Activated naive CD4-positive, alpha-beta T cell treated with anti-CD3 and anti-CD28 coated beads for 36 hours (primary cell): ENCODE measurements around the gene NPM3. TPM values are rescaled to one million over a fixed set of nuclear protein-coding genes. Genes with fewer than 3 reads are reported as not detected.
"Not testable (repeated sequence)": the region's sequence is repeated elsewhere in the genome, so short reads cannot be mapped to it uniquely, and the experiment has no call there.

Experiments
- CTCF ChIA-PET: fragments of 350-600 bp; sonication (Branson Sonifier 250); formaldehyde crosslinking; loops from one replicate; lab custom pipeline; 2021; ENCODE audit warnings: antibody characterized with exemption; lab: Charles Lee
- DNase-seq: peaks from one replicate; pipeline ENCODE4 v3.0.0-alpha.2; 2020
- H3K27ac Mint-ChIP-seq: one replicate; pipeline ENCODE4 v1.8.0; 2021; ENCODE audit warnings: mild to moderate bottlenecking, mixed read lengths
- H3K27me3 Mint-ChIP-seq: one replicate; pipeline ENCODE4 v1.8.0; 2021; ENCODE audit warnings: low read depth, mixed read lengths
- H3K36me3 Mint-ChIP-seq: one replicate; pipeline ENCODE4 v1.8.0; 2021; ENCODE audit warnings: low read depth, mixed read lengths
- H3K4me1 Mint-ChIP-seq: one replicate; pipeline ENCODE4 v1.8.0; 2021; ENCODE audit warnings: low read depth, mixed read lengths
- H3K4me3 Mint-ChIP-seq: one replicate; pipeline ENCODE4 v1.8.0; 2021; ENCODE audit warnings: mild to moderate bottlenecking, moderate library complexity, mixed read lengths
- H3K9me3 Mint-ChIP-seq: one replicate; pipeline ENCODE4 v1.8.0; 2021; ENCODE audit warnings: mixed read lengths
- intact Hi-C: fragments of 100-400 bp; cut with micrococcal nuclease; formaldehyde crosslinking; loops from one replicate; pipeline ENCODE4 v1.15.1; 2023
- total RNA-seq, 2 experiments: library from RNA; stranded (reverse); gene quantifications; one replicate each; pipeline ENCODE4 v1.2.3, GENCODE V29; 2021

Gene NPM3
- total RNA-seq, 2 experiments from 2014 or later, result 213 to 230 TPM

DNA sequence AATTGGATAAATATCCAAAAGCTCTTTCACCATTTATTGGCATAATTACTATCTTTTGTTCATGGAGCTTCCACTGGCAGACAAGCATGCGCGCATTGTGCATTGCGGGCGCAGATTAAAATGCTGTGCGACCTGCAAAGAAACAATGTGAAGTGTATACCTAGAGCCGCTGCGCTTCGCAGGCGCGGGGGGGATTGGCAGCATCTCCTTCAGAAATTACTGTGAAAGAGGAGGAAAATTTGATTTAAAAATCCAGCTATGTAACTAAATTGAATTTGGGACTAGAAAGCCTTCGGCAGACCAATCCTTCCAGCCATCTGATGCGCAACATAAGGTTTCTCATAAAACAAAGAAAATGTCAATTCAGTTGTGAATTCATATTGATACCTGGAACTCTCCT, 10.3 kb upstream of the NPM3 start:
- Mint-ChIP-seq H3K4me3 (no peak overlapping the region), H3K27me3 (no peaks in the 10 kb centered on the region), H3K4me1 (peaks cover 8% of the 10 kb centered on the region), H3K36me3 (peaks cover 29% of the 10 kb centered on the region), H3K9me3 (no peaks in the 10 kb centered on the region), H3K27ac (no peak overlapping the region)
- CTCF ChIA-PET, result no interaction called here
- no peak for DNase-seq
- intact Hi-C loops, result no loop called here

DNA sequence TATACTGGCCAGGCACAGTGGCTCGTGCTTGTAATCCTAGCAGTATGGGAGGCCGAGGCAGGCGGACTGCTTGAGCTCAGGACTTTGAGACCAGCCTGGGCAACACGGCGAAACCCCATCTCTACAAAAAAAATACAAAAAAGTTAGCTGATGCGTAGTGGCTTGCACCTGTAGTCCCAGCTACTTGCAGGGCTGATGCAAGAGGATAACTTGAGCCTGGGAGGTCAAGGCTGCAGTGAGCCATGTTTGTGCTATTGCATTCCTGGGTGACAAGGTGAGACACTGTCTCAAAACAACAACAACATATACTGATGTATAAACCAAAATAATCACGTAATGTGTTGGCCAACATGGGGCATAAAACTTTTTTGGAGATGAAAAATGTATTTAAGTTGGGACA, 6.4 kb upstream of the NPM3 start:
- H3K27me3 Mint-ChIP-seq, result no peaks in the 10 kb centered on the region
- CTCF ChIA-PET, result interaction anchor here (1.0 kb wide), 1 partner anchor 12 kb away, joined by 3 read pairs; no protein-coding TSS in a partner anchor
- no peak overlapping the region for H3K27ac Mint-ChIP-seq
- H3K4me1 Mint-ChIP-seq, result peaks cover 10% of the 10 kb centered on the region
- no peak overlapping the region for H3K4me3 Mint-ChIP-seq
- no peaks in the 10 kb centered on the region for H3K9me3 Mint-ChIP-seq
- intact Hi-C loops, result no loop called here
- peaks cover 33% of the 10 kb centered on the region for H3K36me3 Mint-ChIP-seq
- no peak for DNase-seq

DNA sequence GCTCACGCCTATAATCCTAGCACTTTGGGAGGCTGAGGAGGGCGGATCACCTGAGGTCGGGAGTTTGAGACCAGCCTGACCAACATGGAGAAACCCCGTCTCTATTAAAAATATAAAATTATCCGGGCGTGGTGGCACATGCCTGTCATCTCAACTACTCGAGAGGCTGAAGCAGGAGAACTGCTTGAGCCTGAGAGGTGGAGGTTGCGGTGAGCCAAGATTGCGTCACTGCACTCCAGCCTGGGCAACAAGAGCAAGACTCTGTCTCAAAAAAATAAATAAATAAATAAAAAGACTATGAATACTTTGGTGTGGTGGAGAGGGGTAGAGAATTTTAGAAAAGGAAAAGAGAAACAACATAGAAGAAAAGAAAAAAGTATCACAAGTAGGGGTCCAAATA, 6.0 kb upstream of the NPM3 start:
- H3K27me3 Mint-ChIP-seq, H3K9me3 Mint-ChIP-seq, H3K27ac Mint-ChIP-seq, CTCF ChIA-PET, DNase-seq, intact Hi-C loops, H3K4me3 Mint-ChIP-seq: not testable (repeated sequence)
- Mint-ChIP-seq H3K36me3 (peaks cover 31% of the 10 kb centered on the region), H3K4me1 (peaks cover 14% of the 10 kb centered on the region)

DNA sequence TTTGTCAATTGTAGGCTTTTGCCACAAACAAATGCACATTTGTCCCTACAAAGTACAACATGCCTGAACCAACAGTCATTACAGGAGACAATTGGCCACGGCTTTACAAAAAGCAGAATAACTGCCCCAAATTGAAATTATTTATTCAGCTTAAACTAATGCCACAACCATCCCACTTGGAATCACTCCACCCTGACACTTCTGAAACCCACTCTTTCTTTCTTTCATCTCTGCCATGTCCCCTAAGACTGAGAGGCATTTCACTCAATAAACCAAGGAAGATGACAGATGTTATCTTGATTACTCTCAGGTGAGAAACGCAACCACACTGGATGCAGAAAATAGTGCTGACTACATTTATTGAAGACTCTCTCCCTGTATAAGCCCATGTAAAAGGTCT, 2.6 kb upstream of the NPM3 start:
- CTCF ChIA-PET, result interaction anchor here (1.6 kb wide), 1 partner anchor 55 kb away, joined by 5 read pairs; no protein-coding TSS in a partner anchor
- intact Hi-C loops, result no loop called here
- Mint-ChIP-seq H3K27ac (peak overlapping the region; percentile 51), H3K4me3 (no peak overlapping the region), H3K27me3 (no peaks in the 10 kb centered on the region), H3K36me3 (peaks cover 31% of the 10 kb centered on the region), H3K4me1 (peaks cover 39% of the 10 kb centered on the region), H3K9me3 (no peaks in the 10 kb centered on the region)
- no peak for DNase-seq

DNA sequence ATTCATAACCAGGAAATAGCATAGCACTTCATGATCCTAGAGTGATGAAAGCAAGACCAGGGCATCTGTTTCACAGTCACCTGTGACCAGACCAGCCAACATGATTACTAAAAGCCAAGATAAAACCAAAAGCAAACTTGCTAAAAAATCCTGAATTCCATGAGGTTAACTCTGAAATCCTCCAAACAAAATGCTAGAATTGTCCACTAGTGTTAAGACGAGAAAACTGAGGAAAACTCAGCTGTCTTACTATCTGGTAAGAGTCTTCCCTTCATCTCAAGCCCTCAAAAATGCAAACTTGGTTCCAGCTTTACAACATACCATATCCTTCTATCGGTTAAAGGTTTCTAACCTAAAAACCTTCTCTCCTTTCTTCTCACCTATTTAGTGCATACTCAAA, 1.3 kb upstream of the NPM3 start:
- CTCF ChIA-PET, result interaction anchor here (0.5 to 5.1 kb wide), 9 partner anchors 17 to 570 kb away, joined by 3 to 91 read pairs (median 5); no protein-coding TSS in a partner anchor
- intact Hi-C loops, result loop anchor here (5.0 kb wide), 1 partner anchor 432 kb away; the partner anchor contains the start of gene BTRC
- H3K27ac Mint-ChIP-seq, result peak overlapping the region; percentile 97
- H3K9me3 Mint-ChIP-seq, result no peaks in the 10 kb centered on the region
- H3K36me3 Mint-ChIP-seq, result peaks cover 33% of the 10 kb centered on the region
- no peak for DNase-seq
- peak overlapping the region; percentile 100 for H3K4me3 Mint-ChIP-seq
- H3K27me3 Mint-ChIP-seq, result no peaks in the 10 kb centered on the region
- H3K4me1 Mint-ChIP-seq, result peaks cover 48% of the 10 kb centered on the region

DNA sequence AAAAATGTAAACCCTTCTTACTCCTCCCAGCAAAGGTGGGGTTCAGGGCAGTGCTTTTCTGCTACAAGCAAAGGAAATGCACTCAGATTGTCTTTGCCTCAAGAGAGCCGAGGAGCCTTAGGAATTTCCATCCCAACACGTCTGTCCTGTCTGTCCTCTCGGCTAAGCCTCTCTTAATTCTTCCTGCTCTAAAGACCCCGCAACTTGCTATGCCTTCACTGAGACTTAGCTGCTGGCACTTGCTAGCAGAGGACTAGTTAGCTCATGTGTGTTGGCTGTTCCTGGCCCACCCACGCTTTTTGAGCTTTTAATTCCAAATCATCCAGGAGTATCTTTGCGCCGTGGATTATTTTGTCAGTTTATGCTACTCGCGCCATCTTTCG, 481 bp upstream of the NPM3 start:
- Mint-ChIP-seq H3K36me3 (peaks cover 36% of the 10 kb centered on the region), H3K27ac (peak overlapping the region; percentile 97), H3K27me3 (peaks cover 5% of the 10 kb centered on the region), H3K9me3 (no peaks in the 10 kb centered on the region), H3K4me3 (peak overlapping the region; percentile 100), H3K4me1 (peaks cover 56% of the 10 kb centered on the region)
- CTCF ChIA-PET, result interaction anchor here (1.0 to 5.1 kb wide), 8 partner anchors 12 to 227 kb away, joined by 3 to 91 read pairs (median 4); no protein-coding TSS in a partner anchor
- intact Hi-C loops, result loop anchor here (1.0 to 5.0 kb wide), 5 partner anchors 35 to 431 kb away; partner anchors contain the start of genes BTRC, FBXW4, HPS6 and OGA
- no peak for DNase-seq

DNA sequence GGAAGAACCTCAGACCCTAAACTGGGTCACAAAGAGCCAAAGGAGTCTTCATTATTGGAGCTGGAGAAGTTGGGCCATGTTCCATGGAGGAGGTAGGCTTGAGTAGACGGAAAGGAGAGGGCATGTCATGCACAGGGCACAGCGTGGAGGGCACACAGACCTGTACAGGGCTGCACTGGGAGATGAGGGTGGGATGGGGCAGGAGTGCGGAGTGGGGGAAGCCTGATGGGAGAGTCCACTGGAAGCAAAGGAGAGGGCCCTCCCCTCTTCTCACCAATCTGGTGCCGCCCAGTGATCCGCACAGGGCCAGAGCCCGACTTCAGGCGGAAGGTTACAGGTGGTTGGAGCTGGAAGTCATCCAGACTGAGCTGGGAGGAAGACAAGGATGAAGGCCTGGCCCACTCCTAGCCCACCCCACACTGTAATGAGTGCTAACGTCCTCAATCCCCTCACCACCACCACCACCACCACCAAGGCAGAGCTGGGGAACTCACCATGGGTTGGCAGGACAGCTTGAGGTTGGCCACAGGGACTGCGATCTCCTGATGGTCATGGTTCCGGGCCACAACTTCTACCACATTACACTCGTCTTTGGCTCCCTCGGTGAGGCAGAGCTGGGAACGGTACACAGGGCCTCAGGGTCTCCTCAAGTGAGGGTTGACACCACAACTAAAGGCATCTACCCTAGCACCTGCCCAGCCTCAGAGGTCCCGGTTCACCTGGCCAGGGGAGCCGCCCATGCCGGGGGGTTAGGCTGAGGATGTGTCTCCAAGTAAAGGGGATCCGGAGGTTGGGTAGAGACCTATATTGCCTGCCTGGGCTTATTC, 1.0 kb downstream of the NPM3 start:
- H3K4me1 Mint-ChIP-seq, result peaks cover 55% of the 10 kb centered on the region
- peaks cover 41% of the 10 kb centered on the region for H3K36me3 Mint-ChIP-seq
- no peaks in the 10 kb centered on the region for H3K9me3 Mint-ChIP-seq
- H3K4me3 Mint-ChIP-seq, result peak overlapping the region; percentile 100
- CTCF ChIA-PET, result interaction anchor here (0.6 to 5.1 kb wide), 25 partner anchors 9 to 640 kb away, joined by 3 to 91 read pairs (median 4); partner anchors contain the start of genes DPCD, OGA and POLL
- DNase-seq, result no peak
- H3K27me3 Mint-ChIP-seq, result peaks cover 17% of the 10 kb centered on the region
- peak overlapping the region; percentile 58 for H3K27ac Mint-ChIP-seq
- intact Hi-C loops, result loop anchor here (1.0 to 5.0 kb wide), 9 partner anchors 79 to 567 kb away; partner anchors contain the start of genes BTRC, DPCD, FBXW4 and HPS6

DNA sequence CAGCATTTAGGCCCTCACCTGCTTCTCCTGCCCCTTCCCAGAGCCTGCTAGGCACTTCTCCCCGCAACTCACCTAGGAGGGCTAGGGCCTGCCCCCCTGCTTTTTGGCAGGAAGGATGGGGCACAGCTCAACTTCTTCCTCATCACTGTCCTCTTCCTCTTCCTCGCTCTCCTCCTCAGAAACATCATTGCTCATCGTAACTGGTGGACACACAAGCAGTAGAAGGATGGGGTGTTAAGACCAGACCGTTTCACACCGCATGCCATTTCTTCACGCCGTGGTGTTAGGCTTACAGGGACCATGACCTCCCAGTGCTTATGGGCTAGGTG, 1.6 kb downstream of the NPM3 start:
- Mint-ChIP-seq H3K27me3 (peaks cover 23% of the 10 kb centered on the region), H3K4me3 (peak overlapping the region; percentile 100), H3K4me1 (peaks cover 54% of the 10 kb centered on the region), H3K36me3 (peaks cover 38% of the 10 kb centered on the region), H3K9me3 (no peaks in the 10 kb centered on the region), H3K27ac (no peak overlapping the region)
- intact Hi-C loops, result loop anchor here (1.0 to 5.0 kb wide), 6 partner anchors 79 to 567 kb away; partner anchors contain the start of genes BTRC, DPCD and POLL
- CTCF ChIA-PET, result interaction anchor here (0.6 to 5.1 kb wide), 38 partner anchors 9 to 639 kb away, joined by 3 to 91 read pairs (median 4); partner anchors contain the start of genes DPCD, OGA and POLL
- DNase-seq, result no peak

DNA sequence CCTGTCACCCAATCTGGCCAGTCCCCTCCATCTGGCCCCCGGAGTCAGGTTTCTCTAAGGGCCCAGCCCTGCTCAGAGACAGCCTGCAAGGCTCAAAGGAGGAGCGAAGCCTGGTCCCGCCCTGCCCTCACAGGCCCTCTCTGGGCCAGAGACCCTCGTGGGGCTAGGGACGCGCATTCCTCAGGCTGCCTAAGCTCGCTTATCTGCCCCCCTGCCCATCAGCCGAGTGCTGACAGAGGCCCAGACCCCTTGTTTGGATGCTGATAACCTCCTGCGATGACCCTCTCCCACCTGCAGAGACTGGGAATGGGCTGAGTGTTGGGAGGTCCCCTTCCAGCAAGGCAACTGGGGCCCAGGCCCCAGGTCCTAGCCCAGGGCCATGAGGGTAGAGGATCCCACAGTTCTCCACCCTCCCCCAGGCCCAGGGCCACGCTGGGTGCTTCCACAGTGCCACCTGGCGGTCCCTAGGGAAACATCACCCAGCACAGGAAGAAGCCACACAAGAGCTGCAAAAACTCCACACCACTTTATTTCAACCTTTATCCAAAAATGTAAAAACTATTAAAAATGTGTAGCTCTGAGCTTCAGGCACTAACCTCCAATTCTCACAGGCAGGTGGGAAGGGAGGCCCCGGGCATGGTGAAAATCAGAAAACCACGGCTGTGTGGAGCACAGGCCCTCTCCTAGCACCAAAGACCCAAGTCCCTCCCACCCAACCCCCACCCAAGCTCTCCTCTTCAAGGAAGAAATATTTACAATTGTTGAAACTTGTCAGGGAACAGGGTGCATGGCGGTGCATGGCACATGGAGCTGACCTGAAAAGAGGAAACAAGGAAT, 2.2 kb downstream of the NPM3 start:
- Mint-ChIP-seq H3K27ac (no peak overlapping the region), H3K36me3 (peaks cover 38% of the 10 kb centered on the region), H3K9me3 (no peaks in the 10 kb centered on the region), H3K27me3 (peaks cover 25% of the 10 kb centered on the region), H3K4me1 (peaks cover 54% of the 10 kb centered on the region), H3K4me3 (peak overlapping the region; percentile 100)
- intact Hi-C loops, result loop anchor here (1.0 to 5.0 kb wide), 6 partner anchors 78 to 566 kb away; partner anchors contain the start of genes BTRC, DPCD and POLL
- CTCF ChIA-PET, result interaction anchor here (0.6 to 5.1 kb wide), 39 partner anchors 9 to 714 kb away, joined by 3 to 91 read pairs (median 4); partner anchors contain the start of genes DPCD, OGA and POLL
- peak; percentile 81 for DNase-seq

DNA sequence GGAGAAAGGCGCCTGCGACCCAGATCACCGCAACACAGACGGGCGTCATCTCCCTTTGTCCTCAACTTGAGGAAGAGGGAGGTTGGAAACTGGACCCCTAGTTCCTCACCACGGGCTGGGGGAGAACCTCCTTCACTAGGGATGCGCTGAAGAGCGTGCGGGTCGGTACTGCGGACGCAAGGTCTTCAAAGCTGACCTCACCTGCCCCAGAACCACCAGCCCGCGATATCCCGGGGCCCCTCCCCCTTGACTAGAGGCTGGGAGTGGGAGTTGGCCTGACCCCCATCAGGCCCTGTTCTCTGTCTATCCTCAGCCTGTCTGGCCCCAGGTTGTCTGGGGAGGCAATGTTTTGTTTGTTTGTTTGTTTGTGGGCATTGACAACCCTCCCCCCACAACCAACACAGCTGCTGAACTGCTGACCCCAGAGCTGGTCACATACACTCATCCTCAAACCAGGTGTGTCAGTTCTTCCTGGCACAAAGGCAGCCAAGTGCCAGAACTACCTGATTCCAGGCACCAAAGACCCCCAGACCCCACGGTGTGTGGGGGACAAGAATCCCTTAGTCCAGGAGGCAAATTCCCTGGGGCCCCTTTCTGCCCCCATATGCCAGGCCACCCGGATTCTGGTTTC, 2.9 kb downstream of the NPM3 start:
- Mint-ChIP-seq H3K4me3 (peak overlapping the region; percentile 65), H3K4me1 (peaks cover 52% of the 10 kb centered on the region), H3K36me3 (peaks cover 35% of the 10 kb centered on the region), H3K27ac (no peak overlapping the region), H3K9me3 (no peaks in the 10 kb centered on the region), H3K27me3 (peaks cover 26% of the 10 kb centered on the region)
- DNase-seq, result no peak
- CTCF ChIA-PET, result interaction anchor here (0.7 to 5.1 kb wide), 12 partner anchors 8 to 713 kb away, joined by 3 to 91 read pairs (median 6); no protein-coding TSS in a partner anchor
- intact Hi-C loops, result loop anchor here (2.0 to 5.0 kb wide), 3 partner anchors 78 to 566 kb away; partner anchors contain the start of gene BTRC

DNA sequence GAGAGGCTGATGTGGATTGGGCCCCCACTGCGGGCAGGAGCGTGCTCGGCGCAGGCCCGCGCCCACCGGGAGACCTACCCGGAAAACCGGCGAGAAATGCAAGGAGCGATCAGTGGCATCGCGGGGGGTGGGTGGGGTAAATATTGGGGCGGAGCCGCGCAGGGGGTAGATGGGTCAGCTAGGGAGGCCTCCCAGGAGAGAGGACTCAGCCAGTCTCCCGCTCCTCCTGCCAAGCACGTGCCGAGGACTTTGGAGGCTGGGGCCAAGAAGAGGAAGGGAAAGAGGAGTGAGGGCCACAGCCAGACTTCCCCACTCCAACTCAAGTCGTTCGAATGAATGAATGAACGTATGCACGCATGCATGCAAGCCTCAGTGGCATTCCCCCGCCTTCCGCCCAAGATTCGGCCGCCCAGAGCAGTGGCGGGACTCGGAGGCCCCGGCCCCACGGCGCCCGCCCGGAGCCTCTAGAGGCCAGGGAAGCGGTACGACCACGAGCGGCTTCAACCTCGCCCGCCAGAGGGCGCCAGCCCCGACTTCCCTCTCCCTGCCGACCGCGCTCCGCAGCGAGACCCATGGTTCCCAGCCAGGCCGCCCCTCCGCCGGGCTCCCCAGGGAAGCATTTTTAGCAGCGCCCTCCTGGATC, 3.6 kb downstream of the NPM3 start:
- H3K27ac Mint-ChIP-seq, result no peak overlapping the region
- intact Hi-C loops, result loop anchor here (2.0 to 5.0 kb wide), 4 partner anchors 77 to 565 kb away; partner anchors contain the start of gene BTRC
- peak; percentile 90 for DNase-seq

More for the DNA sequence above, 3.6 kb downstream of the NPM3 start:
- Mint-ChIP-seq H3K4me3 (peak overlapping the region; percentile 65), H3K9me3 (no peaks in the 10 kb centered on the region), H3K36me3 (peaks cover 35% of the 10 kb centered on the region), H3K4me1 (peaks cover 51% of the 10 kb centered on the region), H3K27me3 (peaks cover 33% of the 10 kb centered on the region)
- CTCF ChIA-PET, result interaction anchor here (0.7 to 5.1 kb wide), 5 partner anchors 86 to 279 kb away, joined by 3 to 91 read pairs (median 4); no protein-coding TSS in a partner anchor
